Neuronal stem cell (in vitro differentiated cells): Measurements from ENCODE around the gene ZWILCH. TPM values are rescaled to one million over a fixed set of nuclear protein-coding genes. Genes with fewer than 3 reads are reported as not detected.
A peak's percentile ranks its signal among the peaks of the same experiment; 100 is the strongest.

Experiments used
- DNase-seq: peaks from one replicate; pipeline ENCODE4 v3.0.0-alpha.2; 2013; ENCODE audit warnings: low spot score
- H2AFZ ChIP-seq: one replicate; pipeline ENCODE4 v1.6.1; 2013; ENCODE audit warnings: mild to moderate bottlenecking, low read length, inconsistent platforms
- H2AK5ac ChIP-seq: 2 replicates; pipeline ENCODE4 v1.6.1; 2013; ENCODE audit warnings: low read depth, mild to moderate bottlenecking, inconsistent platforms, low read length, moderate library complexity, mixed read lengths
- H2BK120ac ChIP-seq: 2 replicates; pipeline ENCODE4 v1.6.1; 2013; ENCODE audit warnings: low read depth, mild to moderate bottlenecking, inconsistent platforms, low read length, moderate library complexity, mixed read lengths
- H2BK12ac ChIP-seq: one replicate; pipeline ENCODE4 v1.6.1; 2013; ENCODE audit warnings: low read length, inconsistent platforms
- H2BK15ac ChIP-seq: 2 replicates; pipeline ENCODE4 v1.6.1; 2013; ENCODE audit warnings: mild to moderate bottlenecking, low read length, inconsistent platforms, mixed read lengths
- H2BK5ac ChIP-seq: one replicate; pipeline ENCODE4 v1.6.1; 2013; ENCODE audit warnings: inconsistent platforms, mild to moderate bottlenecking, low read length, moderate library complexity
- H3K14ac ChIP-seq: one replicate; pipeline ENCODE4 v1.6.1; 2013; ENCODE audit warnings: low read length, inconsistent platforms
- H3K18ac ChIP-seq: 2 replicates; pipeline ENCODE4 v1.6.1; 2013; ENCODE audit warnings: low read length, inconsistent platforms
- H3K23ac ChIP-seq: 2 replicates; pipeline ENCODE4 v1.6.1; 2013; ENCODE audit warnings: low read depth, mild to moderate bottlenecking, mixed read lengths, low read length, inconsistent platforms; ENCODE audit not compliant: poor library complexity
- H3K27ac ChIP-seq: replicated peaks from 3 replicates; pipeline ENCODE4 v1.5.1; 2013; ENCODE audit warnings: low read length, inconsistent platforms
- H3K27me3 ChIP-seq, 3 experiments: 2 replicates each; pipeline ENCODE4 v1.6.1; 2013; ENCODE audit warnings: low read length in 3 of 3, mild to moderate bottlenecking in 2 of 3, inconsistent platforms in 1 of 3, low read depth in 1 of 3, mixed read lengths in 1 of 3, moderate library complexity in 1 of 3; ENCODE audit not compliant: control insufficient read depth in 3 of 3, insufficient read depth in 3 of 3
- H3K36me3 ChIP-seq, 2 donors: replicated peaks in 1 of 2; 2 replicates each; pipeline ENCODE4 v1.6.1; 2013; ENCODE audit warnings: low read length in 2 of 2; ENCODE audit not compliant: control insufficient read depth in 2 of 2, insufficient read depth in 2 of 2
- H3K4ac ChIP-seq: 2 replicates; pipeline ENCODE4 v1.6.1; 2013; ENCODE audit warnings: inconsistent platforms, mild to moderate bottlenecking, low read length, moderate library complexity
- H3K4me1 ChIP-seq, 2 donors: 1 replicate in 1 of 2; 2 replicates in 1 of 2; pipeline ENCODE4 v1.6.1; 2013; ENCODE audit warnings: low read length in 2 of 2, low read depth in 1 of 2; ENCODE audit not compliant: control insufficient read depth in 2 of 2, insufficient read depth in 1 of 2
- H3K4me2 ChIP-seq: one replicate; pipeline ENCODE4 v1.6.1; 2013; ENCODE audit warnings: mild to moderate bottlenecking, low read length, inconsistent platforms; ENCODE audit not compliant: insufficient read depth, poor library complexity, severe bottlenecking
- H3K4me3 ChIP-seq, 2 donors: 2 replicates each; pipeline ENCODE4 v1.5.1; 2013; ENCODE audit warnings: low read length in 2 of 2, mild to moderate bottlenecking in 2 of 2, inconsistent platforms in 1 of 2, moderate library complexity in 1 of 2
- H3K79me1 ChIP-seq: one replicate; pipeline ENCODE4 v1.6.1; 2013; ENCODE audit warnings: low read depth, mild to moderate bottlenecking, inconsistent platforms, low read length, moderate library complexity
- H3K9ac ChIP-seq: one replicate; pipeline ENCODE4 v1.6.1; 2013; ENCODE audit warnings: mild to moderate bottlenecking, low read depth, low read length, inconsistent platforms; ENCODE audit not compliant: poor library complexity
- H3K9me3 ChIP-seq, 2 donors: replicated peaks in 1 of 2; 2 replicates each; pipeline versions ENCODE3 to v1.6.1; 2013; ENCODE audit warnings: low read length in 2 of 2, mild to moderate bottlenecking in 2 of 2, inconsistent platforms in 1 of 2, low read depth in 1 of 2, mixed read lengths in 1 of 2, moderate library complexity in 1 of 2; ENCODE audit not compliant: control insufficient read depth in 2 of 2, insufficient read depth in 1 of 2
- H4K8ac ChIP-seq: one replicate; pipeline ENCODE4 v1.6.1; 2013; ENCODE audit warnings: low read depth, mild to moderate bottlenecking, inconsistent platforms, low read length, moderate library complexity
- H4K91ac ChIP-seq: one replicate; pipeline ENCODE4 v1.6.1; 2013; ENCODE audit warnings: low read length, low read depth, mild to moderate bottlenecking, inconsistent platforms; ENCODE audit not compliant: poor library complexity
- WGBS, 2 donors: extraction: QIAGEN DNeasy Blood & Tissue Kit; methylation state at CpG; one replicate each; pipeline ENCODE4 v1.1.7; 2013; ENCODE audit warnings: missing lambda C conversion rate in 2 of 2, mixed read lengths in 1 of 2; ENCODE audit not compliant: insufficient read length in 2 of 2, insufficient replicate concordance in 1 of 2; ENCODE audit errors: extremely low coverage in 2 of 2; 5-methylcytosine and 5-hydroxymethylcytosine counted together
- polyA plus RNA-seq, 2 experiments: library from polyadenylated mRNA; stranded (reverse); fragments of 200-250 nt; gene quantifications; one replicate each; pipeline ENCODE4 v1.2.3, GENCODE V29; 2013

ZWILCH gene
- polyA plus RNA-seq (2013, experiment 1 of 2), result 22.1 TPM
- polyA plus RNA-seq (2013, experiment 2 of 2), result 23.8 TPM

GRCh38 chr15:66504563-66505429, at the start of gene ZWILCH, which contains the start of gene RPL4:
Gene ZWILCH (plus strand): TSS chr15:66505326. CDS start chr15:66505339, 13 bp downstream.
Gene RPL4 (minus strand): TSS chr15:66504855. CDS start chr15:66504790, 65 bp downstream.
- peak within 1 kb of the TSS; percentile 81 to 86 for H3K4me3 ChIP-seq
- H2BK120ac ChIP-seq, result peak within 1 kb of the TSS; percentile 30
- H2BK5ac ChIP-seq, result no peak within 1 kb of the TSS
- peak; percentile 67 for DNase-seq
- H3K27me3 ChIP-seq, result no peaks in the 10 kb centered on the region
- H3K36me3 ChIP-seq, result peaks cover 23 to 50% of the 10 kb centered on the region in 2 donors
- WGBS, 2 donors, result no CpG with 5 or more reads among the region's 46 CpGs
- H3K14ac ChIP-seq, result no peak within 1 kb of the TSS
- H3K27ac ChIP-seq, result peak within 1 kb of the TSS; percentile 75
- peak within 1 kb of the TSS; percentile 92 for H2AFZ ChIP-seq
- H3K4me1 ChIP-seq, result peaks cover 4 to 12% of the 10 kb centered on the region in 2 donors
- no peak within 1 kb of the TSS for H3K4ac ChIP-seq
- no peaks in the 10 kb centered on the region for H3K79me1 ChIP-seq
- H4K8ac ChIP-seq, result no peak within 1 kb of the TSS
- H3K4me2 ChIP-seq, result peak within 1 kb of the TSS; percentile 63
- H2BK12ac ChIP-seq, result no peak within 1 kb of the TSS
- H2BK15ac ChIP-seq, result no peak within 1 kb of the TSS
- no peak within 1 kb of the TSS for H2AK5ac ChIP-seq
- peak within 1 kb of the TSS; percentile 78 for H3K9ac ChIP-seq
- peak within 1 kb of the TSS; percentile 87 for H3K18ac ChIP-seq
- no peaks in the 10 kb centered on the region for H3K9me3 ChIP-seq
- no peak within 1 kb of the TSS for H4K91ac ChIP-seq
- peak within 1 kb of the TSS; percentile 62 for H3K23ac ChIP-seq

- DNase-seq, result no peak
- H3K9me3 ChIP-seq, result no peaks in the 10 kb centered on the region
- H3K36me3 ChIP-seq, result peaks cover 2 to 26% of the 10 kb centered on the region in 2 donors
- no peak overlapping the region for H3K27ac ChIP-seq
- H2AK5ac ChIP-seq, result no peak overlapping the region
- H3K79me1 ChIP-seq, result no peaks in the 10 kb centered on the region
- no peak overlapping the region for H2BK12ac ChIP-seq
- no peaks in the 10 kb centered on the region for H3K27me3 ChIP-seq
- no peak overlapping the region for H3K18ac ChIP-seq
- H2BK5ac ChIP-seq, result no peak overlapping the region
- no peak overlapping the region for H3K14ac ChIP-seq
- H2BK15ac ChIP-seq, result no peak overlapping the region
- no peak overlapping the region for H2AFZ ChIP-seq
- H4K91ac ChIP-seq, result no peak overlapping the region
- H3K4me3 ChIP-seq, result no peak overlapping the region
- H3K4me1 ChIP-seq, result no peaks in the 10 kb centered on the region
- H4K8ac ChIP-seq, result no peak overlapping the region
- WGBS, 2 donors, result no CpG with 5 or more reads among the region's 3 CpGs
- no peak overlapping the region for H3K23ac ChIP-seq
- no peak overlapping the region for H3K4ac ChIP-seq
- no peak overlapping the region for H3K4me2 ChIP-seq
- H2BK120ac ChIP-seq, result no peak overlapping the region
- no peak overlapping the region for H3K9ac ChIP-seq
These were observed 48.9 kb upstream of the ZWILCH start for GRCh38 chr15:66456211-66456610.

- no CpG with 5 or more reads among the region's 3 CpGs for WGBS, 2 donors
- no peak overlapping the region for H2BK120ac ChIP-seq
These were observed 45.1 kb upstream of the ZWILCH start for GRCh38 chr15:66459818-66460615.

More at GRCh38 chr15:66459818-66460615, 45.1 kb upstream of the ZWILCH start:
- H2BK15ac ChIP-seq, result no peak overlapping the region
- peaks cover 2 to 21% of the 10 kb centered on the region in 2 donors for H3K36me3 ChIP-seq
- H2BK5ac ChIP-seq, result no peak overlapping the region
- H3K4me2 ChIP-seq, result no peak overlapping the region
- no peak overlapping the region for H3K23ac ChIP-seq
- H3K18ac ChIP-seq, result no peak overlapping the region
- no peak overlapping the region for H3K4ac ChIP-seq
- H2AK5ac ChIP-seq, result no peak overlapping the region
- peak overlapping the region in 1 of 2 donors; percentile 55 for H3K4me3 ChIP-seq
- no peak overlapping the region for H4K8ac ChIP-seq
- no peak overlapping the region for H3K9ac ChIP-seq
- no peak overlapping the region for H2BK12ac ChIP-seq
- no peaks in the 10 kb centered on the region for H3K79me1 ChIP-seq
- no peak overlapping the region for H3K27ac ChIP-seq
- no peak overlapping the region for H2AFZ ChIP-seq
- H3K9me3 ChIP-seq, result no peaks in the 10 kb centered on the region
- peak overlapping the region; percentile 9 for H3K14ac ChIP-seq
- no peaks in the 10 kb centered on the region for H3K27me3 ChIP-seq
- no peak overlapping the region for H4K91ac ChIP-seq
- DNase-seq, result no peak
- no peaks in the 10 kb centered on the region for H3K4me1 ChIP-seq
